Measurements from ENCODE around the gene TLE1.

TLE1 gene

GRCh38 chr9:81586786-81587185, 102.6 kb downstream of the TLE1 start:
- H3K27me3 ChIP-seq (ENCODE audit: control insufficient read depth, insufficient read depth, low read length): no peaks in the 10 kb centered on the region
- peaks cover 24% of the 10 kb centered on the region for H3K36me3 ChIP-seq (ENCODE audit: control insufficient read depth, insufficient read depth, low read length)
- H3K4me3 ChIP-seq (ENCODE audit: low read length): no peak overlapping the region
- H3K4me1 ChIP-seq (ENCODE audit: control insufficient read depth, insufficient read depth, low read length): peaks cover 13% of the 10 kb centered on the region
- H3K27ac ChIP-seq (ENCODE audit: low read depth, low read length): no peak overlapping the region
- H3K9ac ChIP-seq (ENCODE audit: low read length): no peak overlapping the region

- Histone ChIP-seq H3K4me1 (ENCODE audit: control insufficient read depth, insufficient read depth, low read length) (peaks cover 13% of the 10 kb centered on the region), H3K36me3 (ENCODE audit: control insufficient read depth, insufficient read depth, low read length) (peaks cover 18% of the 10 kb centered on the region), H3K4me3 (ENCODE audit: low read length) (no peak overlapping the region), H3K27me3 (ENCODE audit: control insufficient read depth, insufficient read depth, low read length) (no peaks in the 10 kb centered on the region), H3K9ac (ENCODE audit: low read length) (no peak overlapping the region), H3K27ac (ENCODE audit: low read depth, low read length) (no peak overlapping the region)
Measured at GRCh38 chr9:81585191-81585763, 104.1 kb downstream of the TLE1 start.

- H3K27ac ChIP-seq (ENCODE audit: low read depth, low read length): no peak overlapping the region
- peaks cover 13% of the 10 kb centered on the region for H3K4me1 ChIP-seq (ENCODE audit: control insufficient read depth, insufficient read depth, low read length)
- no peak overlapping the region for H3K9ac ChIP-seq (ENCODE audit: low read length)
- H3K36me3 ChIP-seq (ENCODE audit: control insufficient read depth, insufficient read depth, low read length): peaks cover 15% of the 10 kb centered on the region
- no peak overlapping the region for H3K4me3 ChIP-seq (ENCODE audit: low read length)
- no peaks in the 10 kb centered on the region for H3K27me3 ChIP-seq (ENCODE audit: control insufficient read depth, insufficient read depth, low read length)
Measured at GRCh38 chr9:81584099-81584498, 105.2 kb downstream of the TLE1 start.

- H3K36me3 ChIP-seq (ENCODE audit: control insufficient read depth, insufficient read depth, low read length): peaks cover 13% of the 10 kb centered on the region
- H3K27ac ChIP-seq (ENCODE audit: low read depth, low read length): peak overlapping the region; percentile 32
Measured at GRCh38 chr9:81581986-81582385, 107.4 kb downstream of the TLE1 start.

GRCh38 chr9:81579381-81579780, 110.0 kb downstream of the TLE1 start:
- H3K27me3 ChIP-seq (ENCODE audit: control insufficient read depth, insufficient read depth, low read length): no peaks in the 10 kb centered on the region
- H3K36me3 ChIP-seq (ENCODE audit: control insufficient read depth, insufficient read depth, low read length): peaks cover 5% of the 10 kb centered on the region
- no peaks in the 10 kb centered on the region for H3K4me1 ChIP-seq (ENCODE audit: control insufficient read depth, insufficient read depth, low read length)
- H3K4me3 ChIP-seq (ENCODE audit: low read length): no peak overlapping the region
- no peak overlapping the region for H3K27ac ChIP-seq (ENCODE audit: low read depth, low read length)
- no peak overlapping the region for H3K9ac ChIP-seq (ENCODE audit: low read length)

More at GRCh38 chr9:81581986-81582385, 107.4 kb downstream of the TLE1 start:
- H3K9ac ChIP-seq (ENCODE audit: low read length): no peak overlapping the region
- no peaks in the 10 kb centered on the region for H3K4me1 ChIP-seq (ENCODE audit: control insufficient read depth, insufficient read depth, low read length)
- H3K4me3 ChIP-seq (ENCODE audit: low read length): no peak overlapping the region
- no peaks in the 10 kb centered on the region for H3K27me3 ChIP-seq (ENCODE audit: control insufficient read depth, insufficient read depth, low read length)

- no peak overlapping the region for H3K27ac ChIP-seq (ENCODE audit: low read depth, low read length)
- H3K4me1 ChIP-seq (ENCODE audit: control insufficient read depth, insufficient read depth, low read length): no peaks in the 10 kb centered on the region
- H3K27me3 ChIP-seq (ENCODE audit: control insufficient read depth, insufficient read depth, low read length): no peaks in the 10 kb centered on the region
- H3K36me3 ChIP-seq (ENCODE audit: control insufficient read depth, insufficient read depth, low read length): peaks cover under 1% of the 10 kb centered on the region
- no peak overlapping the region for H3K4me3 ChIP-seq (ENCODE audit: low read length)
- H3K9ac ChIP-seq (ENCODE audit: low read length): no peak overlapping the region
Measured at GRCh38 chr9:81578606-81579005, 110.7 kb downstream of the TLE1 start.

- Histone ChIP-seq H3K27ac (ENCODE audit: low read depth, low read length) (no peak overlapping the region), H3K36me3 (ENCODE audit: control insufficient read depth, insufficient read depth, low read length) (no peaks in the 10 kb centered on the region), H3K27me3 (ENCODE audit: control insufficient read depth, insufficient read depth, low read length) (no peaks in the 10 kb centered on the region), H3K4me3 (ENCODE audit: low read length) (no peak overlapping the region), H3K4me1 (ENCODE audit: control insufficient read depth, insufficient read depth, low read length) (no peaks in the 10 kb centered on the region), H3K9ac (ENCODE audit: low read length) (no peak overlapping the region)
Measured at GRCh38 chr9:81575956-81576355, 113.4 kb downstream of the TLE1 start.

- no peak overlapping the region for H3K9ac ChIP-seq (ENCODE audit: low read length)
- H3K4me3 ChIP-seq (ENCODE audit: low read length): no peak overlapping the region
- H3K27me3 ChIP-seq (ENCODE audit: control insufficient read depth, insufficient read depth, low read length): no peaks in the 10 kb centered on the region
- H3K27ac ChIP-seq (ENCODE audit: low read depth, low read length): no peak overlapping the region
- no peaks in the 10 kb centered on the region for H3K4me1 ChIP-seq (ENCODE audit: control insufficient read depth, insufficient read depth, low read length)
- H3K36me3 ChIP-seq (ENCODE audit: control insufficient read depth, insufficient read depth, low read length): no peaks in the 10 kb centered on the region
Measured at GRCh38 chr9:81574405-81574804, 114.9 kb downstream of the TLE1 start.

- Histone ChIP-seq H3K27ac (ENCODE audit: low read depth, low read length) (no peak overlapping the region), H3K36me3 (ENCODE audit: control insufficient read depth, insufficient read depth, low read length) (no peaks in the 10 kb centered on the region), H3K9ac (ENCODE audit: low read length) (no peak overlapping the region), H3K4me1 (ENCODE audit: control insufficient read depth, insufficient read depth, low read length) (no peaks in the 10 kb centered on the region), H3K4me3 (ENCODE audit: low read length) (no peak overlapping the region), H3K27me3 (ENCODE audit: control insufficient read depth, insufficient read depth, low read length) (no peaks in the 10 kb centered on the region)
Measured at GRCh38 chr9:81573415-81574321, 115.7 kb downstream of the TLE1 start.

- H3K9ac ChIP-seq (ENCODE audit: low read length): no peak overlapping the region
- no peaks in the 10 kb centered on the region for H3K36me3 ChIP-seq (ENCODE audit: control insufficient read depth, insufficient read depth, low read length)
- H3K27me3 ChIP-seq (ENCODE audit: control insufficient read depth, insufficient read depth, low read length): no peaks in the 10 kb centered on the region
- no peak overlapping the region for H3K4me3 ChIP-seq (ENCODE audit: low read length)
- H3K4me1 ChIP-seq (ENCODE audit: control insufficient read depth, insufficient read depth, low read length): no peaks in the 10 kb centered on the region
- H3K27ac ChIP-seq (ENCODE audit: low read depth, low read length): no peak overlapping the region
Measured at GRCh38 chr9:81570083-81570482, 119.3 kb downstream of the TLE1 start.

GRCh38 chr9:81566074-81566698, 123.2 kb downstream of the TLE1 start:
- Histone ChIP-seq H3K36me3 (ENCODE audit: control insufficient read depth, insufficient read depth, low read length) (no peaks in the 10 kb centered on the region), H3K27ac (ENCODE audit: low read depth, low read length) (no peak overlapping the region), H3K9ac (ENCODE audit: low read length) (no peak overlapping the region), H3K4me3 (ENCODE audit: low read length) (no peak overlapping the region), H3K27me3 (ENCODE audit: control insufficient read depth, insufficient read depth, low read length) (no peaks in the 10 kb centered on the region), H3K4me1 (ENCODE audit: control insufficient read depth, insufficient read depth, low read length) (no peaks in the 10 kb centered on the region)

- no peaks in the 10 kb centered on the region for H3K4me1 ChIP-seq (ENCODE audit: control insufficient read depth, insufficient read depth, low read length)
- H3K9ac ChIP-seq (ENCODE audit: low read length): no peak overlapping the region
- H3K27me3 ChIP-seq (ENCODE audit: control insufficient read depth, insufficient read depth, low read length): no peaks in the 10 kb centered on the region
- no peak overlapping the region for H3K27ac ChIP-seq (ENCODE audit: low read depth, low read length)
- H3K36me3 ChIP-seq (ENCODE audit: control insufficient read depth, insufficient read depth, low read length): no peaks in the 10 kb centered on the region
- H3K4me3 ChIP-seq (ENCODE audit: low read length): no peak overlapping the region
Measured at GRCh38 chr9:81565609-81566008, 123.7 kb downstream of the TLE1 start.
